ENCODE results near the gene PIEZO1. TPM values are rescaled to one million over a fixed set of nuclear protein-coding genes. Genes with fewer than 3 reads are reported as not detected.
A peak's percentile ranks its signal among the peaks of the same experiment; 100 is the strongest.

Gene PIEZO1
- total RNA-seq, 1 donor from 2014 or later = 196 TPM

GRCh38 chr16:88807626-88808453, 22.8 kb upstream of the PIEZO1 start:
- Histone ChIP-seq H3K27ac (no peak overlapping the region), H3K9me3 (no peaks in the 10 kb centered on the region), H3K4me1 (peaks cover 26% of the 10 kb centered on the region), H3K4me3 (no peak overlapping the region), H3K27me3 (no peaks in the 10 kb centered on the region), H3K36me3 (peaks cover 14% of the 10 kb centered on the region)
- ATAC-seq (no peak), DNase-seq (peak; percentile 60)
- intact Hi-C loops (cut with DNase I) = no loop called here
- TF ChIP-seq, protein P1, sequence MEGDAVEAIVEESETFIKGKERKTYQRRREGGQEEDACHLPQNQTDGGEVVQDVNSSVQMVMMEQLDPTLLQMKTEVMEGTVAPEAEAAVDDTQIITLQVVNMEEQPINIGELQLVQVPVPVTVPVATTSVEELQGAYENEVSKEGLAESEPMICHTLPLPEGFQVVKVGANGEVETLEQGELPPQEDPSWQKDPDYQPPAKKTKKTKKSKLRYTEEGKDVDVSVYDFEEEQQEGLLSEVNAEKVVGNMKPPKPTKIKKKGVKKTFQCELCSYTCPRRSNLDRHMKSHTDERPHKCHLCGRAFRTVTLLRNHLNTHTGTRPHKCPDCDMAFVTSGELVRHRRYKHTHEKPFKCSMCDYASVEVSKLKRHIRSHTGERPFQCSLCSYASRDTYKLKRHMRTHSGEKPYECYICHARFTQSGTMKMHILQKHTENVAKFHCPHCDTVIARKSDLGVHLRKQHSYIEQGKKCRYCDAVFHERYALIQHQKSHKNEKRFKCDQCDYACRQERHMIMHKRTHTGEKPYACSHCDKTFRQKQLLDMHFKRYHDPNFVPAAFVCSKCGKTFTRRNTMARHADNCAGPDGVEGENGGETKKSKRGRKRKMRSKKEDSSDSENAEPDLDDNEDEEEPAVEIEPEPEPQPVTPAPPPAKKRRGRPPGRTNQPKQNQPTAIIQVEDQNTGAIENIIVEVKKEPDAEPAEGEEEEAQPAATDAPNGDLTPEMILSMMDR (IDR thresholded peaks at IDR 0.05) = no peak

- Histone ChIP-seq H3K4me3 (no peak overlapping the region), H3K27me3 (no peaks in the 10 kb centered on the region), H3K9me3 (no peaks in the 10 kb centered on the region), H3K4me1 (peaks cover 24% of the 10 kb centered on the region), H3K36me3 (peaks cover 14% of the 10 kb centered on the region), H3K27ac (no peak overlapping the region)
- TF ChIP-seq, protein P1 (IDR thresholded peaks at IDR 0.05) = no peak
- intact Hi-C loops (cut with DNase I) = no loop called here
- DNase-seq (peak; percentile 60), ATAC-seq (no peak)
These were observed 22.2 kb upstream of the PIEZO1 start for GRCh38 chr16:88807142-88807625.

DNA sequence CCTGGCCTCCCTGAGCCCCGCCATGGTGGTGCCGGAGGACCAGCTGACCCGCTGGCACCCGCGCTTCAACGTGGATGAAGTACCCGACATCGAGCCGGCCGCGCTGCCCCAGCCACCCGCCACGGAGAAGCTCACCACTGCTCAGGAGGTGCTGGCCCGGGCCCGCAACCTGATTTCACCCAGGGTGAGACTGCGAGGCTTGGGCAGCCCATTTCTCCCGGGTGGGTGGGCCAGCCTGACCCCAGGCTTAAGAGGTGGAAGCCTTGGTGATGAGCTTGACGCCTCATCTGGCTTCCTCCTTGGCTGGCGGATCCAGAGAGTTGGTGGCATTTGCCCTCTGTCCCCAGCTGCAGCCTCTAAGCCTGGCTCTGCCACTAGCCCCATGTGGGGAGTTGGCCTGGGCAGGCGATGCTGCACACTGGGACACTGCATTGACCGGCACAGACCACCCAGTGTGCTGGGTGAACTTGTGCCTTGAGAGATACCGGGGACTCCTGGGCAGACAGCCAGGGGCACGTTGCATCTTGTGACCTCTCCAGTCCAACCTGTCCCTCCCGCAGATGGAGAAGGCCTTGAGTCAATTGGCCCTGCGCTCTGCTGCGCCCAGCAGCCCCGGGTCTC, 21.6 kb upstream of the PIEZO1 start:
- TF ChIP-seq, protein P1 (IDR thresholded peaks at IDR 0.05) = no peak
- DNase-seq (peak; percentile 64), ATAC-seq (no peak)
- no peaks in the 10 kb centered on the region for H3K9me3 ChIP-seq
- peaks cover 25% of the 10 kb centered on the region for H3K4me1 ChIP-seq
- H3K4me3 ChIP-seq = no peak overlapping the region
- H3K27me3 ChIP-seq = no peaks in the 10 kb centered on the region
- no peak overlapping the region for H3K27ac ChIP-seq
- peaks cover 14% of the 10 kb centered on the region for H3K36me3 ChIP-seq
- intact Hi-C loops (cut with DNase I) = no loop called here

DNA sequence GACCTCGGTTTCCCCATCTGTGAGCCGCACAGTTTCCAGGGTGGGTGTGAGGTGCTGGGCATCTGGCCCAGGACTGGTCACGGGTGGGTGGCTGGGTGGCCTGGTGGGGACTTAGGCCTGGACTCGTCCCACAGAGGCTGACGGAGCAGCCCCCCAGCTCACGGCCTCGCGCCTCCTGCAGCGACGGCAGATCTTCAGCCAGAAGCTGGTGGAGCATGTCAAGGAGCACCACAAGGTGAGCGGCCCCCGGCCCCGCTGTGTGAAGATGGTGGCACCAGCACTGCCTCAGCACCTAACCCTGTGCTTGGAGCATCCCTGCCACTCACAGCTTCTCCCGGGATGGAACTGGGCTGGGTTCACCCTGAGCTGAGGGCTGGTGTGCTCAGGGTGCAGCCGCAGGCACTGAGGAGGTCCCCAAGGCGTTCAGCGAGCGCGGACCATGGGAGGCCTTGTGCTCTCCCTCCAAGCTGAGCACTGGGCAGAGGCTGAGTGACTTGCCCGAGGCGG, 20.9 kb upstream of the PIEZO1 start:
- intact Hi-C loops (cut with DNase I) = no loop called here
- no peaks in the 10 kb centered on the region for H3K27me3 ChIP-seq
- TF ChIP-seq, protein P1 (IDR thresholded peaks at IDR 0.05) = no peak
- H3K27ac ChIP-seq = no peak overlapping the region
- H3K4me3 ChIP-seq = no peak overlapping the region
- peaks cover 23% of the 10 kb centered on the region for H3K4me1 ChIP-seq
- H3K36me3 ChIP-seq = peaks cover 14% of the 10 kb centered on the region
- no peaks in the 10 kb centered on the region for H3K9me3 ChIP-seq
- no peak for ATAC-seq
- DNase-seq = peak; percentile 53

DNA sequence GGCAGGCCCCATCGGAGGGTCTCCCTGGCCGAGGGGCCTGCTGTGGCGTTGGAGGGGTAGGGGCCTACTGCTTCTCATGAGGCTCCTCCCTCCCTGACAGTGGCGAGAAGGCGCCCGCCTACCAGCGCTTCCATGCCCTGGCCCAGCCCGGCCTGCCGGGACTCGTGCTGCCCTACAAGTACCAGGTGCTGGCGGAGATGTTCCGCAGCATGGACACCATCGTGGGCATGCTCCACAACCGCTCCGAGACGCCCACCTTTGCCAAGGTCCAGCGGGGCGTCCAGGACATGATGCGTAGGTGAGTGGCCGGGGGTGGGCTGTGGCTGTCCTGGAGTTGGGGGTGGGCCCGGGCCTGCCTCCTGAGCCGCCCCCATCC, 20.3 kb upstream of the PIEZO1 start:
- Histone ChIP-seq H3K27me3 (no peaks in the 10 kb centered on the region), H3K4me3 (no peak overlapping the region), H3K9me3 (no peaks in the 10 kb centered on the region), H3K27ac (no peak overlapping the region), H3K4me1 (peaks cover 17% of the 10 kb centered on the region), H3K36me3 (peaks cover 14% of the 10 kb centered on the region)
- TF ChIP-seq, protein P1 (IDR thresholded peaks at IDR 0.05) = no peak
- ATAC-seq (no peak), DNase-seq (peak; percentile 66)
- intact Hi-C loops (cut with DNase I) = no loop called here
